ENCODE measurements around the gene PTOV1.

DNA sequence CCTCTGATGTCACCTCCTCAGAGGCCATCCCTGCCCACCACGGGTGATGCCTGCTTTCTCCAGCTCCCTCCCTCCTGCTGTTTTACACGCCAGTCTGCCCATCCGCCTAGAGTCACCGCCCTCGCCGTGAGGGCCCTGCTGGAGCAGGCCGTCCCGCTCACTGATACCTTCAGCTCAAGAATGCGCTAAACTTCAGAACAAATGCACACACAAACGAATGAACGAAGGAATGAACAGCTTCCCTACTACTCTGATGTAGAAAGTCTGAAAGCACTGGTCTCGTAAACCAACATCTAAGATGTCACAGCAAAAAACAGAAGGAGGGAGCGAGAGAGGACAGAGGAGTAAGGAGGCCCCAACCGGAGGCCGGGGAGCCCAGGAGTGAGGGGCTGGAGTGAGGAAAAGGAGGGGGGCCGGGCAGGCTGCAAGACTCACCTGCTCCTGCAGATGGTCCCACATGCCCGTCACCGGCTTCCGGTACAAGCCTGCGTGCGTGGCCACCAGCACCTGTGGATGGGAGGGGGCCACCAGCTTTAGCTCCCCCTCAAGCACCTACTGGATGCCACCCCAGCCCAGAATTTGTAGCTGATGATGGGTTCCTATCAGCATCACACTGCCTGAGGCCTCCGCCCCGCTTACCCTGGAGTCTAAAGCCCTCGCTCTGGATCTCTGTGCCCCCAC is 12.4 kb downstream of the PTOV1 start:
- TF ChIP-seq SPI1 (IDR thresholded peaks at IDR 0.05; ENCODE audit: low read depth, low read length) (no peak), POLR2AphosphoS5 (IDR thresholded peaks at IDR 0.05; ENCODE audit: low read depth, low read length) (no peak), POLR2A (IDR thresholded peaks at IDR 0.05; ENCODE audit: low read depth, low read length) (no peak)

Measured in GM12891 (cell line).